SU-DHL-6 (cell line): Measurements from ENCODE around the gene TMEM141.
"Not testable (repeated sequence)": the region's sequence is repeated elsewhere in the genome, so short reads cannot be mapped to it uniquely, and the experiment has no call there.

Source experiments
- EZH2phosphoT487 ChIP-seq: fragments of 200-600 bp; sonication (generic), shearing (Covaris generic); conservative IDR thresholded peaks from 2 replicates; pipeline ENCODE4 v1.6.1; 2018; ENCODE audit warnings: mild to moderate bottlenecking, antibody characterized with exemption, low read length, moderate library complexity, mixed read lengths
- TF ChIP-seq, protein P1 (sequence below): fragments of 200-600 bp; sonication (generic); IDR thresholded peaks from one replicate; pipeline ENCODE4 v1.5.1; 2017; ENCODE audit warnings: antibody characterized with exemption, mild to moderate bottlenecking, low read length, moderate library complexity; ENCODE audit not compliant: insufficient read depth, poor library complexity, severe bottlenecking

- TF ChIP-seq, protein P1, sequence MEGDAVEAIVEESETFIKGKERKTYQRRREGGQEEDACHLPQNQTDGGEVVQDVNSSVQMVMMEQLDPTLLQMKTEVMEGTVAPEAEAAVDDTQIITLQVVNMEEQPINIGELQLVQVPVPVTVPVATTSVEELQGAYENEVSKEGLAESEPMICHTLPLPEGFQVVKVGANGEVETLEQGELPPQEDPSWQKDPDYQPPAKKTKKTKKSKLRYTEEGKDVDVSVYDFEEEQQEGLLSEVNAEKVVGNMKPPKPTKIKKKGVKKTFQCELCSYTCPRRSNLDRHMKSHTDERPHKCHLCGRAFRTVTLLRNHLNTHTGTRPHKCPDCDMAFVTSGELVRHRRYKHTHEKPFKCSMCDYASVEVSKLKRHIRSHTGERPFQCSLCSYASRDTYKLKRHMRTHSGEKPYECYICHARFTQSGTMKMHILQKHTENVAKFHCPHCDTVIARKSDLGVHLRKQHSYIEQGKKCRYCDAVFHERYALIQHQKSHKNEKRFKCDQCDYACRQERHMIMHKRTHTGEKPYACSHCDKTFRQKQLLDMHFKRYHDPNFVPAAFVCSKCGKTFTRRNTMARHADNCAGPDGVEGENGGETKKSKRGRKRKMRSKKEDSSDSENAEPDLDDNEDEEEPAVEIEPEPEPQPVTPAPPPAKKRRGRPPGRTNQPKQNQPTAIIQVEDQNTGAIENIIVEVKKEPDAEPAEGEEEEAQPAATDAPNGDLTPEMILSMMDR = peak; percentile 67
- TF ChIP-seq EZH2phosphoT487 = not testable (repeated sequence)
Observed at GRCh38 chr9:136760834-136761544, 30.2 kb upstream of the TMEM141 start.
